ENCODE data around the gene HYI.

DNA sequence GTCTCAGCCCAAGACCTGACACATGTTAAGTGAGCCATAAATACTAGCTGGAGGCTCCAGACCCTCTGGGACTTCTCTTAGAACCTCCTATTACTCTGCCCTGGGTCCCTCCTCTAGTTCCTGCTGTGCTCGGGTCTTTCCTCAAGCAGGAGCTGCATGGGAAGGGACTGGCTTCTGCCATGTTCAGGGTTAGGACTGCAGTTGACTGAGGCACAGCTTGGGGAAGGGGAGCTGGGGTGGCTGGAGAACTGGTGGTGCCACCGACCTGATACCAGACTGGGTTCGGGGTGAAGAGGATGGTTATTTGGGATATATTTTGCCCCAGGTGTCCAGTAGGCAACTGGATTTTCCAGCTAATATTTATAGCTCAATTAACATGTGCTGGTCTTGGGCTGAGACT lies 15.7 kb downstream of the HYI start:
- TF ChIP-seq, protein P1, sequence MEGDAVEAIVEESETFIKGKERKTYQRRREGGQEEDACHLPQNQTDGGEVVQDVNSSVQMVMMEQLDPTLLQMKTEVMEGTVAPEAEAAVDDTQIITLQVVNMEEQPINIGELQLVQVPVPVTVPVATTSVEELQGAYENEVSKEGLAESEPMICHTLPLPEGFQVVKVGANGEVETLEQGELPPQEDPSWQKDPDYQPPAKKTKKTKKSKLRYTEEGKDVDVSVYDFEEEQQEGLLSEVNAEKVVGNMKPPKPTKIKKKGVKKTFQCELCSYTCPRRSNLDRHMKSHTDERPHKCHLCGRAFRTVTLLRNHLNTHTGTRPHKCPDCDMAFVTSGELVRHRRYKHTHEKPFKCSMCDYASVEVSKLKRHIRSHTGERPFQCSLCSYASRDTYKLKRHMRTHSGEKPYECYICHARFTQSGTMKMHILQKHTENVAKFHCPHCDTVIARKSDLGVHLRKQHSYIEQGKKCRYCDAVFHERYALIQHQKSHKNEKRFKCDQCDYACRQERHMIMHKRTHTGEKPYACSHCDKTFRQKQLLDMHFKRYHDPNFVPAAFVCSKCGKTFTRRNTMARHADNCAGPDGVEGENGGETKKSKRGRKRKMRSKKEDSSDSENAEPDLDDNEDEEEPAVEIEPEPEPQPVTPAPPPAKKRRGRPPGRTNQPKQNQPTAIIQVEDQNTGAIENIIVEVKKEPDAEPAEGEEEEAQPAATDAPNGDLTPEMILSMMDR (conservative IDR thresholded peaks at IDR 0.05): no peak
- TF ChIP-seq ZFX (IDR thresholded peaks at IDR 0.05): no peak
